Thymus (tissue), 11 donors: ENCODE results near the gene ORC4. TPM values are rescaled to one million over a fixed set of nuclear protein-coding genes. Genes with fewer than 3 reads are reported as not detected.
"Not testable (repeated sequence)": the region's sequence is repeated elsewhere in the genome, so short reads cannot be mapped to it uniquely, and the experiment has no call there.

Experiments
- DNase-seq, 9 donors: peaks; one replicate each; pipeline ENCODE4 v3.0.0-alpha.2; 2013; ENCODE audit warnings: low spot score in 9 of 9, low read depth in 6 of 9, missing footprints in 1 of 9
- H3K27ac ChIP-seq, 2 donors: one replicate each; pipeline ENCODE4 v1.5.1; 2013; ENCODE audit warnings: control low read depth in 1 of 2, low read depth in 1 of 2, low read length in 1 of 2, mild to moderate bottlenecking in 1 of 2, moderate library complexity in 1 of 2
- H3K27me3 ChIP-seq, 2 donors: one replicate each; pipeline ENCODE4 v1.5.1; 2013; ENCODE audit warnings: low read length in 1 of 2; ENCODE audit not compliant: control insufficient read depth in 2 of 2, insufficient read depth in 1 of 2
- H3K36me3 ChIP-seq, 2 donors: one replicate each; pipeline ENCODE4 v1.5.1; 2013; ENCODE audit warnings: low read length in 1 of 2, mild to moderate bottlenecking in 1 of 2, moderate library complexity in 1 of 2; ENCODE audit not compliant: control insufficient read depth in 2 of 2, insufficient read depth in 2 of 2
- H3K4me1 ChIP-seq, 2 donors: one replicate each; pipeline ENCODE4 v1.5.1; 2013; ENCODE audit warnings: low read length in 2 of 2; ENCODE audit not compliant: control insufficient read depth in 2 of 2, insufficient read depth in 2 of 2
- H3K4me3 ChIP-seq, 2 donors: one replicate each; pipeline ENCODE4 v1.5.1; 2013; ENCODE audit warnings: low read length in 2 of 2, control low read depth in 1 of 2, mild to moderate bottlenecking in 1 of 2
- H3K9me3 ChIP-seq, 2 donors: one replicate each; pipeline ENCODE4 v1.5.1; 2013; ENCODE audit warnings: low read length in 1 of 2, mild to moderate bottlenecking in 1 of 2; ENCODE audit not compliant: control insufficient read depth in 2 of 2, insufficient read depth in 1 of 2
- WGBS: extraction: QIAGEN DNeasy Blood & Tissue Kit; methylation state at CpG from one replicate; pipeline ENCODE4 v1.1.7; 2013; 5-methylcytosine and 5-hydroxymethylcytosine counted together
- polyA plus RNA-seq: library from polyadenylated mRNA; stranded (reverse); fragments of 200-250 nt; gene quantifications from one replicate; pipeline ENCODE4 v1.2.3, GENCODE V29; 2013
- total RNA-seq: library from RNA; stranded (reverse); fragments of 120-200 nt; gene quantifications from one replicate; pipeline ENCODE4 v1.2.4, GENCODE V29; 2013
- donor health status: healthy.

The ORC4 gene
- total and polyA plus RNA-seq, 2 donors = 22.8 to 44.7 TPM

DNA sequence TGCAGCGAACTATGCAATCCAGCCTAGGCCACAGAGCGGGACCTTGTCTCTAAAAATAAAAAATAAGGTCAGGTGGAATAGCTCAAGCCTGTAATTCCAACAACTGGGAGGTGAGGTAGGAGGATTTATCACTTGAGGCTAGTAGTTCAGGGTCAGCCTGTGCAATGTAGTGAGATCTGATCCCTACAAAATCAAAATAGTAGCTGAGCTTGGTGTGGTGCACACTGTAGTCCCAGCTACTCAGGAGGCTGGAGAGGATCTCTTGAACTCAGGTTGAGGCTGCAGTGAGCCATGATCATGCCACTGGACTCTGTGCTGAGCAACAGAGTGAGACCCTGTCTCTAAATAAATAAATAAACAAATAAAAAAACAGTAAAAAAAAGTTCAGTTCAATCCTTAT lies 6.0 kb upstream of the ORC4 start:
- Histone ChIP-seq H3K9me3 (no peaks in the 10 kb centered on the region), H3K27ac (no peak overlapping the region), H3K27me3 (no peaks in the 10 kb centered on the region), H3K4me3 (no peak overlapping the region), H3K36me3 (no peaks in the 10 kb centered on the region), H3K4me1 (peaks cover 0 to 3% of the 10 kb centered on the region in 2 donors)
- no peak for DNase-seq
- WGBS = 97% methylated on average over 2 of the region's 2 CpGs

DNA sequence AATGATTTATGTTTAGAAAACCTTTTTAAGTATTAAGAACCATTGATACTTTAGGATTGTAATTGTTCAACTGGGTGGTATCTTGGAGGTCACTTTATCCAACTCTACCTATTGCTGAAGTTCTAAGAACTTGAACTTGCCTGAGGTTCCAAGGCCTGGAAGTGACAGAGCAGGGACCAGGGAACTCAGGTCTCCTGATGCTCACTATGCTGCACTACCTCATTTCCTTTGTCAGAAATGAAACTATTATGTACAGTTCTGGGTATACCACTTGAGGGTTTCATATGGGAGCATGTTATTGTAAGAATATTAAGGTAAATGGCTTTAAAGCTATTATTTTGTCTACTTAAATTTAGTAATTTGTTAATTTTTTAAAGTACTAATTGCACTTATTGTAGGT lies 3.3 kb upstream of the ORC4 start:
- peaks cover 3 to 6% of the 10 kb centered on the region in 2 donors for H3K4me1 ChIP-seq
- no peaks in the 10 kb centered on the region for H3K36me3 ChIP-seq
- H3K4me3 ChIP-seq = peak overlapping the region in 1 of 2 donors; percentile 10
- peaks cover 0 to 3% of the 10 kb centered on the region in 2 donors for H3K9me3 ChIP-seq
- H3K27ac ChIP-seq = peak overlapping the region in 1 of 2 donors; percentile 11
- peak in 5 of 9 donors; percentile 8 to 49 (median 22) for DNase-seq
- no peaks in the 10 kb centered on the region for H3K27me3 ChIP-seq

DNA sequence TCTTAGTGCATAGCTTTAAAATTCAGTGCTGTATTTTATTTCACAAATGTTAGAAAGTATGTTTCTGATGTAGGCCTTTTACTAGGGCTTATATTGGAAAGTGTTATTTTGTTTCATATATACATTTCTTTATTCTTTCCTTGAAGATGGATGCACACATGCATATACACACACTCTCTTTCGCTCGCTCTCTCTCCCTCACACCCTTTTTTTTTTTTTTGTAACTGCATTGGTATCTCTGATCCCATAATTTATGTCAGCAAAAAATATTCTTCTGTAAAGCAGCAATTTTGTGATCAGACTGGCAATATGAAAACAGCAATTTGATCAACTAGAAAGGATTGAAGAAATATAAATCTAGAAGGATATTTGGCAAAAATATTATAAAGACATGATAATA lies 2.3 kb upstream of the ORC4 start:
- H3K4me1 ChIP-seq = peaks cover 3 to 6% of the 10 kb centered on the region in 2 donors
- H3K4me3 ChIP-seq = no peak overlapping the region
- 95% methylated on average over 2 of the region's 2 CpGs for WGBS
- H3K36me3 ChIP-seq = no peaks in the 10 kb centered on the region
- H3K27me3 ChIP-seq = no peaks in the 10 kb centered on the region
- peaks cover 0 to 3% of the 10 kb centered on the region in 2 donors for H3K9me3 ChIP-seq
- H3K27ac ChIP-seq = no peak overlapping the region
- no peak for DNase-seq

DNA sequence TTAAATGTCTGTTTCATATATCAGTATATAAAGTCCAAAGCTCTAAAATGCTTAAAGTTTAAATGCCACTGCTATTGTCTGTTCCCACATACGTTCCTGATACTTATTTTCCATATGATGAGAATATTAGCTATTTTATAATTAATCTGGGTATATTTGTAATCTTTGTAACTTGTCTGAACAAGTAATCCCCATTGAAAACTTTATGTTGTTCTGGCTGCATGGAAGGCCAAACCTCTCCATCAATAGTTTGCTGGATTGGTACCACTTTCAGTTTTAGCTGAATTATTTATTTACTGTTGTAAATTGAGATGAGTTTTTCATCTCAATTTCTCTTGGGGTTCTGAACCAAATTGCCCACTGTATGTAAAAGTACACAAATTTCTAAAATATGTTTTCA lies 1.8 kb upstream of the ORC4 start:
- DNase-seq = peak in 1 of 9 donors; percentile 10
- Histone ChIP-seq H3K27me3 (no peaks in the 10 kb centered on the region), H3K9me3 (peaks cover 0 to 3% of the 10 kb centered on the region in 2 donors), H3K4me3 (peak overlapping the region; percentile 83 to 95), H3K4me1 (peaks cover 3 to 6% of the 10 kb centered on the region in 2 donors), H3K27ac (peak overlapping the region in 1 of 2 donors; percentile 100), H3K36me3 (no peaks in the 10 kb centered on the region)
- 45% methylated on average over 1 of the region's 1 CpG for WGBS

DNA sequence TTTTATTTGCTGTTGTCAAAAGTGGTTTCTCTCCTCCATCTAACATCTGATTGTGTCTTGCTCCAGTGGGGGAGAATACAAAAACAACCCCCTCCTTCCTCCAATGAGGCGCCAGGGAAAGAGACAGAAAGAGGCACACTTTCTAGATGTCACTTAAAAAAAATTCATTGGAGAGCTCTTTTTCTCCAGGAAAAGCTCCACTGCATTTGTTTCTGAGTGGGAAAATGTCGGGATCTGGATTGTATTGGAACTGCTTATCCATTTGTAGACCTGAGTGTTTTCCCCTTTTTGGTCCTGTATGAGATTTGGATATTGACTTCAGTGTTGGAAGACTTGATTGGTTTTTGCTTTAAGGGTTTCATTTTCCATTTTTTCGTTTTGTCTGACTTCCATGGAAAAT lies 1.3 kb upstream of the ORC4 start:
- WGBS = 8% methylated on average over 3 of the region's 3 CpGs
- no peaks in the 10 kb centered on the region for H3K27me3 ChIP-seq
- H3K9me3 ChIP-seq = peaks cover 0 to 3% of the 10 kb centered on the region in 2 donors
- peak overlapping the region; percentile 83 to 95 for H3K4me3 ChIP-seq
- peak overlapping the region; percentile 89 to 100 for H3K27ac ChIP-seq
- H3K36me3 ChIP-seq = no peaks in the 10 kb centered on the region
- DNase-seq = peak in 3 of 9 donors; percentile 3 to 31 (median 9)
- peaks cover 3 to 6% of the 10 kb centered on the region in 2 donors for H3K4me1 ChIP-seq

DNA sequence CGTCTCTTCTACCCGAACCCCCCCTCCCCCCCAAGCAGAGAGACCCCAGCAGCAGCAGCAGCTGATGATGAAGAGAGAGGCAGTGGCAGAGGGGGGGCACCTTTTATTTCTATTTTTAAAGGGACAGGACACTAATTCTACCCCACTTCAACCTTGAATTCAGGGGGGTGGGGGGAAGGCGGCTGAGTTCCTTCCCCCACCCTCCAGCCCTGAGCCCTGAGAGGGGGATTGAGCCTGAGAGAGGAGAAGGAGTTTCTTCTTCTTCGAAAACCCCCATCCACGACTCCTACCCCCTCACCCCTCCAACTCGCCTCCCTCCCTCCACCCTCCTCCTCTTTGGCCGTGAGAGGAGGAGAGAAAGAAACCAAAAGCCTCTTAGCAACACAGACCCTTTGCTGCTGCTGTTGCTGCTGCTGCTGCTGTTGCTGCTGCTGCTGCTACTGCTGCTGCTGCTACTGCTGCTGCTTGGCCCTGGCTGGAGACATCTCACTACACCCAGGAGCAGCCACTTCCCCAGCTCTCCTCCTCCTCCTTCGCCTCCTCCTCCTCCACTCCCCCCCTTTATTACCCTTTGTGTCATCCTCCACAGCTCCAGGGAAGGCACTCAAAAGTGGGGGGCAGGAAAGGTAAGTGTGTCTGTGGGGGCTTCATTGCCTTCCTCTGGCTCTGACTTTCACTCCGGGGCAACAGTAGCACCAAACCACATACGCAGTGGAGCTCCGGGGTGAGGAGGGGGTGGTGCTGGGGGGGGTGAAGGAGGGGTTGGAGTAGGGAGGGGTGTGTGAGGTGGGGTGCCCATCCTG lies 723 bp upstream of the ORC4 start, which contains the start of gene MBD5:
MBD5 (plus strand) TSS at position 33 of the 803 bp plus-strand sequence.
- Histone ChIP-seq H3K36me3 (no peaks in the 10 kb centered on the region), H3K4me1 (peaks cover 3 to 6% of the 10 kb centered on the region in 2 donors), H3K27me3 (no peaks in the 10 kb centered on the region), H3K27ac (peak within 1 kb of the TSS; percentile 91 to 100), H3K4me3 (peak within 1 kb of the TSS; percentile 83 to 100), H3K9me3 (peaks cover 0 to 3% of the 10 kb centered on the region in 2 donors)
- peak in 7 of 9 donors; percentile 45 to 89 (median 56) for DNase-seq
- under 1% methylated on average over 11 of the region's 11 CpGs for WGBS

DNA sequence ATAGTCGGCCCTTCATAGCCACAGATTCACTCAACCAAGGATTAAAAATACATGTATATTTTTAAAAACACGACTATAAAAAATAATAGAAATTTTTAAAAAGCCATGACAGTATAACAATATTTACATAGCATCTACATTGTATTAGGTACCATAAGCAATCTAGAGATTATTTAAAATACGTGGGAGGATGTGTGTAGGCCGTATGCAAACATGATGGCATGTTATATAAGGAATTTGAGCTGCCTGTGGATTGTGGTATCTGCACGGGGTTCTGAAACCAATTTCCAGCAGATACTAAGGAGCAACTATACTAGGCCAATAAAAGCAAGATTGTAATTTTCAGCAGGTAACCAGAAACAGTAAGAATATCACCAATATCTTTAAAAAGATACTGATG lies 5.9 kb downstream of the ORC4 start:
- Histone ChIP-seq H3K36me3 (no peaks in the 10 kb centered on the region), H3K4me3 (no peak overlapping the region), H3K27me3 (no peaks in the 10 kb centered on the region), H3K9me3 (no peaks in the 10 kb centered on the region), H3K27ac (no peak overlapping the region), H3K4me1 (peaks cover 3% of the 10 kb centered on the region in 2 donors)
- no peak for DNase-seq
- 95% methylated on average over 5 of the region's 5 CpGs for WGBS

DNA sequence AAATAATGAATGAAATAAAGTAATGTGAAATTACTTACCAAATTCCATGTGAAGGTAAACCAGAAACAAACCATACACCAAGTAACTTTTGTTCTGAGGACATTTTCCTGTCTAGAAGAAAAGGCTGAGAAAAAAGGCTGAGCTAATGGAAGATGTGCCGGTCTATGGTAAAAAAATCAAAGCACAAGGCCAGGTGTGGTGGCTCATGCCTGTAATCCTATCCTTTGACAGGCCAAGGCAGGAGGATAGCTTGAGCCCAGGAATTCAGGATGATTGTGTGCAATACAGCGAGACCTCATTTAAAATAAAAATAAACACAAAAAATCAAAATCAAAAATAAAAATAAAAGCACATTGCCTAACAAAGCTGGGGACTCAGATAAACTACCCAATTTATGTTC lies 6.7 kb downstream of the ORC4 start:
- 97% methylated on average over 2 of the region's 2 CpGs for WGBS
- no peak for DNase-seq
- no peaks in the 10 kb centered on the region for H3K4me1 ChIP-seq

DNA sequence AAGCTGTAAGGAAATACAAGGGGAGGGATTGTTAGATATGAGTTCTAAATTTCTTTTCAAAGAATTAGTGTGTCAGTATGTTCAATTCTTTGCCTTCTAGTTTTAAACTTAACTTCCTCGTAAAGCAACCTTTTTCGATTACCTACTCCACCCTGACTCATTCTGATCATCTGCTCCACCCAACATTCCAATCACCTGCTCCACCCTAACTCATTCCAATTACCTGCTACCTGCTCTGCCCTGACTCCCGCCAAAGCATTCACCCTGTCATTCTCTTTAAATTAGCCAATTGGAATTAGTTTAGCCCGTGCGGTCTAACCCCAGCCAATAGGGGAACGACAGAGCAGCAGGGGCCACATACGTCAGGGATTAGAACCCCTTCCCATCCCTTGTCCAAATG lies 12.1 kb downstream of the ORC4 start:
- not testable (repeated sequence) for H3K4me1 ChIP-seq, H3K4me3 ChIP-seq, H3K36me3 ChIP-seq, H3K9me3 ChIP-seq, H3K27ac ChIP-seq, DNase-seq, H3K27me3 ChIP-seq
- 99% methylated on average over 7 of the region's 7 CpGs for WGBS

More for the DNA sequence above, 6.7 kb downstream of the ORC4 start:
- no peaks in the 10 kb centered on the region for H3K9me3 ChIP-seq
- H3K27ac ChIP-seq = no peak overlapping the region
- H3K4me3 ChIP-seq = no peak overlapping the region
- no peaks in the 10 kb centered on the region for H3K27me3 ChIP-seq
- H3K36me3 ChIP-seq = no peaks in the 10 kb centered on the region
